Hindlimb muscle (tissue), 1 donor: ENCODE data around the gene NRIP3. TPM values are rescaled to one million over a fixed set of nuclear protein-coding genes. Genes with fewer than 3 reads are reported as not detected.

ENCODE experiments used
- DNase-seq: peaks from one replicate; pipeline ENCODE4 v3.0.0-alpha.2; 2013
- polyA plus RNA-seq: library from polyadenylated mRNA; unstranded; fragments of 120-200 nt; gene quantifications from one replicate; pipeline ENCODE4 v1.2.1, GENCODE V29; 2013; ENCODE audit not compliant: insufficient read length

Gene NRIP3
- polyA plus RNA-seq: 1.3 TPM

DNA sequence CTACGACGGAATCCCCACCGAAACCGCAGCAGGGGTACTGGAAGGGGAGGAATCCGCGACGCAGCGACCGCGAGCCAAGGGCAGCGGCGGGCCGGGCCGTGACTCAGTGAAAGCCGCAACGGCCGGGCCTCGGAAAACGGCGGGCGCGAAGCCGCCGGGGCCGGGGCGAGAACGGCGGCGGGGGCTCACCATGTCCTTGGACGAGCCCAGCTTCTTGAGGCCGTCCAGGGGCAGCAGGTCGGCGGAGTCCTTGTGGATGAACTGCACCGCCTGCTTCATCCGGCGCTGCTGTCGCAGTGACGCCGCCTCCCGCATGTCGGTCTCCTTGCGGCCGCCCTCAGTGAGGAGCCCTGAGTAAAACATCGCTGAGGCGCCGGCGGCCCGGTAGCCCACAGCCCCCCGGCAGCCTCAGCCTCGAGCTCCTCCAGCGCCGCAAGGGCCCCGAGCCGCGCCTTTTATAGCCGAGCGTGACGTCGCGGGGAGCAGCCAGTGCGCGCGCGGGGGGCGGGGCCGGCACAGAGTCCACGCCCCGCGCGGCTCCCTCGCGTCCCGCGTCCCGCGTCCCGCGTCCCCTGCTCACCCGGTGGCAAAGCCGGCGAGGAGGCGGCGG lies at the start of gene NRIP3:
NRIP3 (minus strand) TSS at position 429 of the 610 bp plus-strand sequence; CDS start at position 363, 66 bp downstream.
- peak; percentile 68 for DNase-seq

GRCh38 chr11:9052316-9052715 lies 48.5 kb upstream of the NRIP3 start:
- no peak for DNase-seq

- peak; percentile 28 for DNase-seq
These were observed 46.2 kb upstream of the NRIP3 start for GRCh38 chr11:9049959-9050358.

DNA sequence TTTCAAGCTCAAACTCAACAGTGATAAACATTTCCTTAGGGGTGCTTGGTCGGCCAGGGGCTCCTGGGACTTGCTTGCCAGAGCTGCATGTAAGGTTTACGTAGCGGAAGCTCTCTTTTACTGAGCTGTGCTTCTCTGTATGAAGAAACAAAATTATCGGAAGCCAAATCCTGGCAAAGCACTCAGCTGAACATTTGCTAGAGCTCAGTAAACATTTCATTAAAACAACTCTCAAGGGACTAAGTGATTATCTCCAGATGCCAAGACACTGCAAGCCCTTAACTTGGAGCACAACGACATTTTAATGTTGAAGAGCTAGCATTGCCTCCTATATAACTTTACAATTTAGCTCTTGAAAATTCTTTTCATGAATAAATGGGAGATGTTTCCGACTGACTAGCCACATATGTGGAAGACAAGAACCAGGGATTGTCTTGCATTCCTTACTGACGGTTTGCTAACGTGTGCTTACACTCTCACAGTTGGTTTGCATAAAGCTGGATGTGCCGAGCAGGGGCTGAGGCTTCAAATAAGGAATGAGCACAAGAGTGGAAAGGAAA lies 44.2 kb upstream of the NRIP3 start:
- DNase-seq: peak; percentile 63

DNA sequence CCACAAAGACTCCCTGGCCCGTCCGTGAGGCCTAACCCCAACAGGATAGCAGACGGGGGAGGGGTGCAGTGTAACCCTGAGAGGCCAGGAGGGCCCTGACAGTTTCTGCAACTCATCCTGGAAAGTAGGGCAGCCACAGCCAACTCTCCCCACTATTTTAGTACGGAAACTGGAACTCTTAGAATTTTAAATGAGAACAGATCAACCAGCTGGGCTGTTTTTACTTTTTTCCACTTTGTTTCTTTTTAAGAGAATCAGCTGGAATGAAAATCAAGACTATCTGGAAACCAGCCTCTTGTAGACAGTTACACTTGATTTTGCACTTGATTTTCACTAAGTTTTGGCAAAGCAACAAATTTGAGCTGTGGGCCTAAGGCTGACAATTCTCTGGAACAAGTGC lies 42.7 kb upstream of the NRIP3 start:
- peak; percentile 70 for DNase-seq

GRCh38 chr11:9042488-9042887 lies 38.7 kb upstream of the NRIP3 start:
- no peak for DNase-seq

DNA sequence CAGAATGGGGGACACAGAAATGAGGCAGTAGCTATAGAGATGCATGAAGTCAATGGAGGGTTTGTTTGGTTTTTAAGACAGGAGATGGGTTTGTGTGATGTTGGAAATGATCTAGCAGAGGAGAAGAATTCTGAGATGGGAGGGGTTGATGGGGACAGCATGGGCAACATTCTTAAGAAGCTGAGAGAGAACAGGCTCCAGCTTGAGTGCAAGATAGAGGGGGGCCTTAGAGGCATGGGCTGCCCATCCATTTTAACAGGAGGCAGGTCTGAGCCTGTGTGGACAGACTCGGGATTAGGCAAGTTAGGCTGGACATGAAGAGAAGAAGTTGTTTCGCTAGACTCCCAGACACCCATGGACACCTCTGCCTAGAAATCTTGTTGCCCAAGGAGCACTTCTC lies 37.9 kb upstream of the NRIP3 start:
- no peak for DNase-seq

GRCh38 chr11:9040410-9040809 lies 36.6 kb upstream of the NRIP3 start:
- DNase-seq: no peak

DNA sequence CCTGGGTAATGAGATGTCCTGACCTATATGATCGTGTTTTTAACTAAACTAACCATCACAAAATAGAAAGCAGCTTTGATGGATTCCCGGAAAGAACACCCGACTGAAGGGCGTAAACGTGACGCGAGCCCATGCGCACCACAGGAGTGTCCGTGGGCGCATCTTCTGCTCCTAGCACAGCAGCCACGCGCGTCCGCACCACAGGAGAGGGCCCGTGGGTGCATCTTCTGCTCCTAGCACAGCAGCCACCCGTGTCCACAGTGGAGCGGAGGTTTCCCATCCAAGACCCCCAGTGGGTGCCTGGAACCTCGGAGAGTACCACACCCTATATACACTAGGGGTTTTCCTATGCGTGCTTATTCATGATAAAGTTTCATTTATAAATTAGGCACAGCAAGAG lies 36.1 kb upstream of the NRIP3 start:
- DNase-seq: no peak

DNA sequence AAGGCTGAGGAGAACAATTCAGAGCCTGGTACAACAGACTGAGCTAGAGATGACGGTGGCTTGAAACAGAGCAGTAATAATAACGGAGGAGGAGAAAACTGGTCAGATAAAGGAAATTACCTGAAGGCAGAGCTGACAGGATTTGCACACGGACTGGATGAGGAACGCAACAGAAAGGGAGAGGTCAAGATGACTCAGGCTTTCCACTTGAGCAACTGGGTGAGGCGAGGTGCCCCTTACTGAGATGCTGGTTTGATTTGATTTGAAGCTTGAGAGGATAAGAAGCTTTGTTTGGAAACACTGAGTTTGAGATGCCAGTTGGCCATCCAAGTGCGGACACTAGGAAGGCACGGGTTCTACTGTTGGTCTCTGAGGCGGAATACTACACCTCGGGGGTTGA lies 35.4 kb upstream of the NRIP3 start:
- DNase-seq: no peak

DNA sequence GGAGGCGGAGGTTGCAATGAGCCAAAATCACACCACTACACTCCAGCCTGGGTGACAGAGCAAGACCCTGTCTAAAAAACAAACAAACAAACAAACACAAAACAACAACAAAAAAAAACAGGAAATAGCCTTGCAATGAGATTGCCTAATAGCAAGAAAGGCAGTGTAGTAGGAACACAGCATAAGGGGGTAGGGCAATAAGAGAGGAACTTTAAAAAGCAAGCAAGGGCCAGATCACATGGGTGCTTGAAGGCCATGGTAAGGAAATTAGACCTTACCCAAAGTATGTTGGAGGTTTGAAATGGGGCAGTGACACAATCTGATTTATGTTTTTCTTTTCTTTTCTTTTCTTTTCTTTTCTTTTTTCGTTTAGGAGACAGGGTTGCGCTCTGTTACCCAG lies 34.7 kb upstream of the NRIP3 start:
- DNase-seq: no peak

DNA sequence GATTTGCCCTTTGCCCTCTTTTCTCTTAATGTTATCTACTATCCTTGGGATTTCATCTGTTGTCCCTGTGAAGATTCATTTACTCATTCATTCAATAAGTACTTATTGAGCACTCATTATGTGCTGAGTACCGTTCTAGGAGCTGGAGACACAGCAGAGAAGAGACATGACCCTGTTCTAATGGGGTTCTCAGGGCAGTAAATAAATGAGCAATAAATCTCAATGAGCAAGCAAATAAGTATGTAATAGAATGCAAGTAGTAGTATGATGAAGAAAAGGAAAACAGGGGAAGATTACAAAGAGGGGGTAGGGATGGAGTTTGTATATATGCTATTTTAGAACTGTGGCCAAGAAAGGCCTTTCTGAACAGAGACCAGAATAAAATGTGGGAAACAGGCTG lies 34.2 kb upstream of the NRIP3 start:
- DNase-seq: no peak

DNA sequence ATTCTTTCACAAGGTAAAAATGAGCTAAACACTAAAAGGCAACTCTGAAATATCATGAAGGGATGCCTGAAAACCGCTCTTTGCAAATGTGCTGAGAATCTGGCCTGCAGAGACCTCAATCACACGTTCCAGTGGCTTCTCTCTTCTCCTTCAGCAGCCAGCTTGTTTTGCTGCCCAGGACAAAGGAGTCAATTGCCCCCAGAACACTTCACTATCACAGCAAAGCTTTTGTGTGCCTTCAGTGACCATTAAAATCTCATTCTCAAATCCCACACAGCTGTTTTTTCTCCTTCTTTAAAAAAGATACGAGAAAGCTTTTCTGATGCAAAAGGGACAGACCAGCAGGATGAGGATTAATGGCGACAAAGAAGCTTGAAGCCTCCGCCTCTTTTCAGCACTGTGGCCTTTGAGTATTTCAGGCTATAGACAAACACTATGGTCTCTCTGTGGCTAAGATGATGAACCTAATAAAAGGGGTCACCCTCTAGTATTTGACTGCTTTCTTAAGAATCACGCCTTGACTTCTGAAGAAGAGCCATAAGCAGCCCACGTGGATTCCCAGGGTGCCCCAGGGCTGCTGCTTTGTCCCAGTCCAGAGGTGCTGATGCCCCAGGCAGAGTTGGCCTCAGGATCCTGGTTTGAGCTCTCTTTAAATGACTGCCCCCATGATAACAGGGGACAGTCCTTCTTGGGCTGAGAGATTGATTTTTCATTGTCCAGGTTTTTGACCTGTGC lies 33.4 kb upstream of the NRIP3 start:
- DNase-seq: no peak

- no peak for DNase-seq
These were observed 26.8 kb upstream of the NRIP3 start for GRCh38 chr11:9030601-9031000.

GRCh38 chr11:9029422-9029821 lies 25.6 kb upstream of the NRIP3 start:
- DNase-seq: no peak

DNA sequence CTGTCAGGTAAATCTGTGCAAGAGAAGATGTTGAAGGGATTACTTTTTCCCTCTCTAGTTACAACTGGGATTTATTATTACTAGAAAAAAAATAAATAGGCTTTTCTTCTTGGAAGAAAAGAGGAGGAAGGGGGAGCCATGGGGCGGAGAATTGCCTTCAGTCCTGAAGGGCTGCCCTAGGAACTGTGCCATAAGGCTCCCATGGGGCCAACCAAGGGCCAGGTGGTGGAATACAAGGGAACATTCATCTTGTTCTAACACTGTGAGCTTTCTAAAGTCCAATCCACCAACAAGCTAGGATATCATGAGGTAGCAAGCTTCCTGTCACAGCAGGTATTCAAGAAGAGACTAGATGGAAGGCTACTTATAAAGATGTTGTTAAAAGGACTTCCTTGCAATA lies 24.8 kb upstream of the NRIP3 start:
- DNase-seq: no peak

DNA sequence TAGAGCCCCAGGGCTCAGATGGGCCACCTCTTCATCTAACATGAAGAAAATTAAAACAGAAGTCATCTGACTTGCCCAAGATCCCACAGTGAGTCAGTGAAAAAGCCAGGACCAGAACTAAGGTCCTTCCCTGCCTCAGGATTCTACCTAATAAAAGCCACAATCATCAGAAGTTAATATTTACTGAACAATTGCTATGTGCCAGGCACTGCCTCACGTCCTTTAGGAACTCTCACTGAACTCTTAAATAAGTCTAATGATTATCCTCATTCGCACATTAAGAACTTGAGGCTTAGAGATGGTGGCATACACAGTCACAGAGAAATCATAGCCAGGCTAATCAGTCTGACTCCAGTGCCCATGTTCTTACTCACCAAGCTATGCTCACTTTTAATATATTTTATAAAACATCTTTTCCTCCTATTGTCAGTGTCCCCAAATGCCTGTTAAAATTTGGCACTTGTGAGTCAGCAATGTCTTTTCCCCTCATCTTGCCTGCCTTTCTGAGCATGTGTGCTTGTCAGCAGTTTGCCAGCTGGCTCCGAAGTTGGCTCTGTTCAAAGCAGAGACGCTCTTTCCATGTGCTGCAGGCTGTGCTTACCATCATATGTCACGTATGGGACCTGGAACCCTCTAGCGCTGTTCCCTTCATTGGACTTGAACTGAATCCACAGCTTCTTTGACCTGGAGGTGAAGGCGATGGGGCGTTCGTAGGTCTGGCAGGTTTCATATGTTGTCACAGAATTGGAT lies 21.5 kb upstream of the NRIP3 start:
- no peak for DNase-seq

- no peak for DNase-seq
These were observed 19.3 kb upstream of the NRIP3 start for GRCh38 chr11:9022961-9023680.

DNA sequence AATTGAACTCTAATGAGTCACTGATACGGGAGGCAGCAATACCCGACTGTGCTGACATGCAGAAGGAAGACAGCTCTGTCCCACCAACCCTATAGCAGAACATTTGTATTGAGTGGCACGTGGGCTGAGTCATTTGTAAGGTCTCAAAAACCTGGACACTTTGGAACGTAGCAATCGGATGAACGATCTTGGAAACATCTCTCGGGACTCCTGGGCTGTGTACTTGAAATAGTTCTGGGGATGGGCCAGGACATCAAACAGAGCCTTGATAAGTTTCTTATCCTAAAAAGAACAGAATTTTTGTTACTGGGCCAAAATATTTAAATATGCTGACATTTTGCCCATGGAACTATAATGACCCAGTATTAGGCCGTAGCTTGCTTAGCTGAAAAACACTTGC lies 17.1 kb upstream of the NRIP3 start:
- DNase-seq: no peak

GRCh38 chr11:9019861-9020260 lies 16.1 kb upstream of the NRIP3 start:
- DNase-seq: no peak

DNA sequence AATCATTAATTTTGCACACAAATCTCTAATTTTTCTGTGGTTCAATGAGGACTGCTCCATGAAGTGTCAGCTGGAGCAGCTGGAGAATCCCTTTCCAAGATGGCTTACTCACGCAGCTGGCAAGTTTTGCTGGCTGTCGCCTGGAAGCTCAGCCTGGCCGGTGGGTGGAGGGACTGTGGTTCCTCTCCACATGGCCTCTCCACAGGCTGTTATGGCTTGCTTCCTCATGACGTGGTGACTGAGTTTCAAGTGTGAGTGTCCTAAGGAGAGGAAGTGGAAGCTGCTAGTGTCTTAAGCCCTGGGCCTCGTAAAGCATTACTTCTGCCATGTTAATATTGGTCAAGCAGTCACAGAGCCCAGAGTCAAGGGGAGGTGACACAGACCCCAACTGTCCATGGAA lies 14.0 kb upstream of the NRIP3 start:
- DNase-seq: peak; percentile 50

DNA sequence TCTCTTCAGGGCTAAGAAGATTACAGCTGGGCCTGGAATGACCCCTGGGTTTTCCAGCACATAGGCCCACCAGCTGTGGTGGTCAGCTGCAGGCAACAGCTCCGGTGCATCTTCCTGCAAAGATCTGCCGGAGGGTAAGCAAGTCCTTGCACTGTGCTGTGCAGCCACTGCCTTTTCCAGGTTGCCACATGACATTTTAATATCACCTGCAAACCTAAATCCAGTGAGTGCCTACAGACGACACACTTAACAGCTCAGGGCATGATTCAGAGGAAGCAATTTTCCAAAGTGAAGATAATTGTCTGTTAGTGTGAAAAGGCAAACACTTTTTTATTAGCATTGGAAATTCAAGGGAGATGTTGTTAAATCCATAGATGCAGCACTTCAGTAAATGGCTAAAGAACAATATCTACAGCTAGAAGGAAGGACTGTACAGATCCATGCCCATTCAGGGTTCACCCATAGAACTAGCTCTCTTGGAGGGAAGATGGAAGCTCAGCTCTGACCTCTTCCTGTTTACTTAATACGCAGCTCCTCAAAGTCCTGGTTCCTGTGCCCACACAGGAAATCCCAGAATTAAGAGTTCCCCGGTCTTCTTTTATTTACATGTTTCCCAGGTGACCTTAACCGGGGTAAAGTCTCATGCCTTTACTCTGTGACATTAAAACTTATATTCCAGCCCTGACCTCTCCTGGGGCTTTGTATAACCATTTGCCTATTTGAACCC lies 13.3 kb upstream of the NRIP3 start:
- no peak for DNase-seq
